Activated CD8-positive, alpha-beta memory T cell treated with anti-CD3 and anti-CD28 coated beads for 4 hours (primary cell): Measurements from ENCODE around the gene ANP32E.
A peak's percentile ranks its signal among the peaks of the same experiment; 100 is the strongest.

ENCODE experiments used
- DNase-seq, 2 donors: peaks; one replicate each; pipeline ENCODE4 v3.0.0-alpha.2; 2020; ENCODE audit warnings: low read depth in 2 of 2

The ANP32E gene

GRCh38 chr1:150235852-150236613 is at the start of gene ANP32E:
Gene ANP32E (minus strand): TSS chr1:150236112. CDS start chr1:150235786, 326 bp downstream.
- peak; percentile 81 to 91 for DNase-seq

GRCh38 chr1:150283260-150283659 is 47.3 kb upstream of the ANP32E start:
- DNase-seq = no peak

GRCh38 chr1:150282558-150282958 is 46.6 kb upstream of the ANP32E start:
- no peak for DNase-seq

GRCh38 chr1:150281758-150282557 is 46.0 kb upstream of the ANP32E start, which contains the start of gene CIART:
Gene CIART (plus strand): TSS chr1:150282554. CDS start chr1:150283268, 714 bp downstream.
- DNase-seq = peak; percentile 60 to 83

- peak; percentile 42 to 43 for DNase-seq
These were observed 45.4 kb upstream of the ANP32E start for GRCh38 chr1:150281221-150281757.

GRCh38 chr1:150280138-150280707 is 44.3 kb upstream of the ANP32E start:
- DNase-seq = no peak

GRCh38 chr1:150273311-150273710 is 37.4 kb upstream of the ANP32E start:
- DNase-seq = no peak

GRCh38 chr1:150271291-150271959 is 35.5 kb upstream of the ANP32E start:
- no peak for DNase-seq

GRCh38 chr1:150269451-150269850 is 33.5 kb upstream of the ANP32E start:
- no peak for DNase-seq

- DNase-seq = peak; percentile 86 to 87
These were observed 32.9 kb upstream of the ANP32E start, which contains the start of gene APH1A for GRCh38 chr1:150268705-150269403. Gene APH1A (minus strand): TSS chr1:150269016. CDS start chr1:150268810, 206 bp downstream.

- DNase-seq = no peak
These were observed 32.4 kb upstream of the ANP32E start for GRCh38 chr1:150268340-150268704.

GRCh38 chr1:150267896-150268295 is 32.0 kb upstream of the ANP32E start:
- DNase-seq = no peak

- DNase-seq = no peak
These were observed 27.6 kb upstream of the ANP32E start for GRCh38 chr1:150263549-150263948.

GRCh38 chr1:150262388-150263320 is 26.7 kb upstream of the ANP32E start:
- no peak for DNase-seq

GRCh38 chr1:150261367-150261766 is 25.5 kb upstream of the ANP32E start:
- no peak for DNase-seq

- DNase-seq = no peak
These were observed 24.1 kb upstream of the ANP32E start for GRCh38 chr1:150259758-150260669.

- DNase-seq = no peak
These were observed 23.3 kb upstream of the ANP32E start for GRCh38 chr1:150259217-150259616.
